Motor neuron (in vitro differentiated cells): Measurements from ENCODE around the gene CDCA8. TPM values are rescaled to one million over a fixed set of nuclear protein-coding genes. Genes with fewer than 3 reads are reported as not detected.

Experiments
- ATAC-seq, 8 experiments: fragments of 200-7000 bp; cut with Tn5 transposase; replicated peaks in 6 of 8; 2 replicates each; pipeline ENCODE4 v1.8.0; 2021; ENCODE audit warnings: mild to moderate bottlenecking in 8 of 8, moderate library complexity in 8 of 8
- H3K27ac ChIP-seq, 2 donors: fragments of 250-450 bp; sonication (Bioruptor Pico); 2 replicates each; pipeline ENCODE4 v1.9.0; 2021; ENCODE audit warnings: antibody characterized with exemption in 2 of 2, mild to moderate bottlenecking in 2 of 2, moderate library complexity in 1 of 2
- H3K4me1 ChIP-seq, 2 donors: fragments of 250-450 bp; sonication (Bioruptor Pico); replicated peaks in 1 of 2; 2 replicates each; pipeline ENCODE4 v1.6.1; 2021; ENCODE audit warnings: antibody characterized with exemption in 2 of 2, mild to moderate bottlenecking in 2 of 2, moderate library complexity in 1 of 2
- H3K4me3 ChIP-seq, 5 donors: fragments of 250-450 bp; sonication (Bioruptor Pico); 2 replicates each; pipeline ENCODE4 v1.9.0; 2021; ENCODE audit warnings: antibody characterized with exemption in 5 of 5, mild to moderate bottlenecking in 5 of 5, moderate library complexity in 4 of 5
- WGBS, 10 experiments: fragments of 450-650 bp; shearing (Covaris generic); methylation state at CpG; one replicate each; pipeline ENCODE4 v1.0.0; 2022; 5-methylcytosine and 5-hydroxymethylcytosine counted together
- in situ Hi-C, 9 experiments: fragments of 400-800 bp; cut with MboI; loops; one replicate each; pipeline ENCODE4 v1.15.0; 2021; ENCODE audit warnings: low sequenced_read_pairs in 9 of 9, low pct_unique_long_range_greater_than_20kb in 2 of 9; ENCODE audit not compliant: unreplicated experiment in 9 of 9
- total RNA-seq, 8 experiments: library from RNA; unstranded; fragments of 300-600 nt; gene quantifications; 2 replicates each; pipeline versions ENCODE4 v1.2.3 to v1.2.4, GENCODE V29; 2022

The CDCA8 gene
- total RNA-seq, 8 experiments from 2014 or later: 0.20 to 57.4 (median 3.2) TPM

GRCh38 chr1:37755290-37755689 is 63.0 kb downstream of the CDCA8 start:
- Histone ChIP-seq H3K4me3 (no peak overlapping the region), H3K4me1 (no peaks in the 10 kb centered on the region), H3K27ac (no peak overlapping the region)
- no peak for ATAC-seq
- WGBS, 10 experiments: 0 to 50% (median 40%) methylated on average over 1 of the region's 1 CpG; no CpG with 5 or more reads in 7 of the 10 experiments
- in situ Hi-C loops: no loop called here

DNA sequence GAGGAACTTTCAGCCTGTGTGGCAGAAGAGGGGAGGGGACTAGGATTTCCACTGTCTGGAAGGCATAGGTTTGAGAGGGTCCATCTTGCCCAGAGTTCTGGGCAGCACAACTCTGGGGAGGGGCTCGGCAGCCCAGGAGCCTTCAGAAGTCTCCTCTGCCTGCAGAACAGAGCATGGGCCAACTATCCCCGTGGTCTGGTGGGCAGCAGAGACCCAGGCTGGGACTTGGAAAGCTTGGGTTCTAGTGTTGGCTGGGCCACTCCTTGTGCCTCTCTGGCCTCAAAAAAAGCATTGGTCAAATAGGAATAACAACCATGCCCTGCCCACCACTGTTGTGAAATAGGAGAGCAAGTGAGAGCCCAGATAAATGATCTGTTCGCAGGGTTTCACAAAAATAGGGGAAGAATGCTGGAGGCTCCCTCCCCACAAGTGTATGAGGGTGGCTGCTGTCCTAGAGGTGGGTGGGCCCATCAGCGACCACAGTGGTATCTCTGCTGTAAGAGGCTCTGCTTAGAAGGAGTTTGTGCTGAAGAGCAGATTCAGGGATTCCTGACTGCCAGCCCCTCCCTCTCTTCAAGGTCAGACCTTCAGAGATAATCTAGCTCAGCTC is 63.7 kb downstream of the CDCA8 start:
- Histone ChIP-seq H3K27ac (no peak overlapping the region), H3K4me1 (no peaks in the 10 kb centered on the region), H3K4me3 (no peak overlapping the region)
- WGBS, 10 experiments: 38 to 61% (median 43%) methylated on average over 2 to 4 of the region's 4 CpGs; no CpG with 5 or more reads in 5 of the 10 experiments
- in situ Hi-C loops: no loop called here
- no peak for ATAC-seq

Other genes starting within 250 kb of the CDCA8 start
- gene ZC3H12A, start 217.9 kb upstream of the CDCA8 start, total RNA-seq: 10 to 100 TPM in 2 of 8 experiments, 1 to 10 TPM in 6; 1.8 to 13.3 (median 5.4) TPM
- gene MEAF6, start 177.8 kb upstream of the CDCA8 start, total RNA-seq: 100 to 1,000 TPM in 5 of 8 experiments, 10 to 100 TPM in 3; 41.1 to 172 (median 138) TPM
- 10 to 100 TPM in 7 of 8 experiments, 1 to 10 TPM in 1; 8.5 to 25.1 (median 16.4) TPM for gene SNIP1, start 138.2 kb upstream of the CDCA8 start, total RNA-seq
- gene DNALI1, start 135.6 kb upstream of the CDCA8 start, total RNA-seq: 10 to 100 TPM in 6 of 8 experiments, under 1 TPM in 2; 0.31 to 48.8 (median 28.7) TPM
- 100 to 1,000 TPM in 6 of 8 experiments, 10 to 100 TPM in 2; 88.4 to 226 (median 135) TPM for gene GNL2, start 96.6 kb upstream of the CDCA8 start, total RNA-seq
- gene RSPO1, start 57.6 kb upstream of the CDCA8 start, total RNA-seq: 1 to 10 TPM in 1 of 8 experiments, under 1 TPM in 6, not detected in 1; 0.14 to 1.2 (median 0.31) TPM
- gene EPHA10, start 72.6 kb downstream of the CDCA8 start, total RNA-seq: 1 to 10 TPM in 6 of 8 experiments, under 1 TPM in 2; 0.31 to 5.4 (median 2.6) TPM
- 10 to 100 TPM in 5 of 8 experiments, 1 to 10 TPM in 3; 2.3 to 49.7 (median 30.3) TPM for gene MANEAL, start 101.3 kb downstream of the CDCA8 start, total RNA-seq
- 10 to 100 TPM; 20.4 to 83.0 (median 61.7) TPM for gene C1orf122, start 115.3 kb downstream of the CDCA8 start, total RNA-seq
- gene YRDC, start 115.7 kb downstream of the CDCA8 start, total RNA-seq: 10 to 100 TPM; 14.6 to 33.7 (median 19.6) TPM
- gene MTF1, start 167.1 kb downstream of the CDCA8 start, total RNA-seq: 1 to 10 TPM; 3.5 to 7.3 (median 5.8) TPM